H9 (cell line): ENCODE data around the gene N4BP2L1. TPM values are rescaled to one million over a fixed set of nuclear protein-coding genes. Genes with fewer than 3 reads are reported as not detected.

Experiments used
- DNase-seq: peaks from one replicate; pipeline ENCODE4 v3.0.0-alpha.2; 2017
- H2AFZ ChIP-seq: one replicate; pipeline ENCODE4 v1.6.1; 2013; ENCODE audit warnings: mild to moderate bottlenecking, low read length, control low read depth, moderate library complexity
- H2AK5ac ChIP-seq: 2 replicates; pipeline ENCODE4 v1.6.1; 2013; ENCODE audit warnings: low read length, control low read depth, mixed read lengths; ENCODE audit not compliant: insufficient read length
- H2BK120ac ChIP-seq: one replicate; pipeline ENCODE4 v1.6.1; 2013; ENCODE audit warnings: low read depth, mild to moderate bottlenecking, low read length, control low read depth, inconsistent platforms; ENCODE audit not compliant: poor library complexity, severe bottlenecking
- H2BK12ac ChIP-seq: 2 replicates; pipeline ENCODE4 v1.6.1; 2013; ENCODE audit warnings: low read length, control low read depth, mixed read lengths, low read depth; ENCODE audit not compliant: insufficient read length
- H2BK15ac ChIP-seq: 2 replicates; pipeline ENCODE4 v1.6.1; 2013; ENCODE audit warnings: low read depth, low read length, control low read depth
- H2BK20ac ChIP-seq: one replicate; pipeline ENCODE4 v1.6.1; 2013; ENCODE audit warnings: low read depth, mild to moderate bottlenecking, low read length, control low read depth, inconsistent platforms; ENCODE audit not compliant: poor library complexity, severe bottlenecking
- H2BK5ac ChIP-seq: 2 replicates; pipeline ENCODE4 v1.6.1; 2013; ENCODE audit warnings: low read length, control low read depth, mixed read lengths; ENCODE audit not compliant: insufficient read length
- H3K14ac ChIP-seq: 2 replicates; pipeline ENCODE4 v1.6.1; 2013; ENCODE audit warnings: low read length, control low read depth; ENCODE audit not compliant: insufficient read depth
- H3K18ac ChIP-seq: 2 replicates; pipeline ENCODE4 v1.6.1; 2013; ENCODE audit warnings: low read depth, mild to moderate bottlenecking, mixed read lengths, low read length, control low read depth; ENCODE audit not compliant: insufficient read length
- H3K23ac ChIP-seq: 2 replicates; pipeline ENCODE4 v1.6.1; 2013; ENCODE audit warnings: low read length, control low read depth, mixed read lengths, low read depth; ENCODE audit not compliant: insufficient read length
- H3K23me2 ChIP-seq: 2 replicates; pipeline ENCODE4 v1.6.1; 2013; ENCODE audit warnings: low read depth, mild to moderate bottlenecking, mixed read lengths, low read length, control low read depth; ENCODE audit not compliant: insufficient read length, poor library complexity, severe bottlenecking
- H3K27ac ChIP-seq: 2 replicates; pipeline ENCODE4 v1.5.1; 2013; ENCODE audit warnings: low read length, control low read depth, mixed read lengths, low read depth; ENCODE audit not compliant: insufficient read length
- H3K27me3 ChIP-seq: 2 replicates; pipeline ENCODE4 v1.6.1; 2013; ENCODE audit warnings: low read length, control low read depth, inconsistent platforms; ENCODE audit not compliant: insufficient read depth
- H3K4ac ChIP-seq: 2 replicates; pipeline ENCODE4 v1.6.1; 2013; ENCODE audit warnings: low read depth, mild to moderate bottlenecking, control low read depth, inconsistent platforms, low read length, moderate library complexity
- H3K4me1 ChIP-seq: 2 replicates; pipeline ENCODE4 v1.6.1; 2013; ENCODE audit warnings: low read length, control low read depth, inconsistent platforms; ENCODE audit not compliant: insufficient read depth
- H3K4me2 ChIP-seq: 2 replicates; pipeline ENCODE4 v1.6.1; 2013; ENCODE audit warnings: low read length, control low read depth, mixed read lengths; ENCODE audit not compliant: insufficient read length, insufficient read depth
- H3K56ac ChIP-seq: 2 replicates; pipeline ENCODE4 v1.6.1; 2013; ENCODE audit warnings: low read depth, mild to moderate bottlenecking, mixed read lengths, low read length, control low read depth; ENCODE audit not compliant: insufficient read length
- H3K79me1 ChIP-seq: 2 replicates; pipeline ENCODE4 v1.6.1; 2013; ENCODE audit warnings: low read depth, mild to moderate bottlenecking, moderate library complexity, low read length, control low read depth, inconsistent platforms; ENCODE audit not compliant: insufficient read depth, poor library complexity, severe bottlenecking
- H3K79me2 ChIP-seq: 2 replicates; pipeline ENCODE4 v1.6.1; 2013; ENCODE audit warnings: low read length, control low read depth, inconsistent platforms; ENCODE audit not compliant: insufficient read depth
- H3K9ac ChIP-seq: 2 replicates; pipeline ENCODE4 v1.6.1; 2013; ENCODE audit warnings: low read length, control low read depth, mixed read lengths; ENCODE audit not compliant: insufficient read length; ENCODE audit errors: extremely low read depth
- H3K9me3 ChIP-seq: one replicate; pipeline ENCODE4 v1.6.1; 2013; ENCODE audit warnings: low read depth, low read length, inconsistent platforms; ENCODE audit not compliant: control insufficient read depth
- H3T11ph ChIP-seq: one replicate; pipeline ENCODE4 v1.6.1; 2013; ENCODE audit warnings: mild to moderate bottlenecking, low read length, control low read depth, inconsistent platforms
- H4K20me1 ChIP-seq: one replicate; pipeline ENCODE4 v1.6.1; 2013; ENCODE audit not compliant: control insufficient read depth, insufficient read length, insufficient read depth
- H4K5ac ChIP-seq: 2 replicates; pipeline ENCODE4 v1.6.1; 2013; ENCODE audit warnings: low read depth, mild to moderate bottlenecking, mixed read lengths, low read length, control low read depth; ENCODE audit not compliant: insufficient read length
- H4K8ac ChIP-seq: replicated peaks from 2 replicates; pipeline ENCODE4 v1.6.1; 2013; ENCODE audit warnings: low read length, control low read depth, mixed read lengths, low read depth; ENCODE audit not compliant: insufficient read length
- H4K91ac ChIP-seq: 2 replicates; pipeline ENCODE4 v1.6.1; 2013; ENCODE audit warnings: low read depth, mild to moderate bottlenecking, moderate library complexity, mixed read lengths, low read length, control low read depth; ENCODE audit not compliant: insufficient read length
- H3K27ac Mint-ChIP-seq, 3 experiments: 2 replicates in 2 of 3; 3 replicates in 1 of 3; pipeline ENCODE4 v1.8.0; 2020 to 2021; ENCODE audit warnings: mixed read lengths in 3 of 3, mild to moderate bottlenecking in 1 of 3, moderate library complexity in 1 of 3
- H3K27me3 Mint-ChIP-seq: 2 replicates; pipeline ENCODE4 v1.8.0; 2021; ENCODE audit warnings: low read depth, mild to moderate bottlenecking, moderate library complexity, mixed read lengths
- H3K36me3 Mint-ChIP-seq, 3 experiments: 2 replicates in 2 of 3; 3 replicates in 1 of 3; pipeline ENCODE4 v1.8.0; 2020 to 2021; ENCODE audit warnings: low read depth in 3 of 3, mixed read lengths in 3 of 3; ENCODE audit not compliant: insufficient read depth in 1 of 3
- H3K4me1 Mint-ChIP-seq, 2 experiments: 2 replicates each; pipeline ENCODE4 v1.8.0; 2020; ENCODE audit warnings: mixed read lengths in 2 of 2
- H3K4me3 Mint-ChIP-seq, 2 experiments: 2 replicates in 1 of 2; 3 replicates in 1 of 2; pipeline ENCODE4 v1.8.0; 2020 to 2021; ENCODE audit warnings: mild to moderate bottlenecking in 2 of 2, mixed read lengths in 2 of 2, moderate library complexity in 1 of 2
- H3K9me3 Mint-ChIP-seq, 2 experiments: 2 replicates in 1 of 2; 3 replicates in 1 of 2; pipeline ENCODE4 v1.8.0; 2020; ENCODE audit warnings: mild to moderate bottlenecking in 2 of 2, mixed read lengths in 2 of 2, moderate library complexity in 1 of 2
- WGBS: extraction: QIAGEN DNeasy Blood & Tissue Kit; methylation state at CpG from one replicate; pipeline ENCODE4 v1.1.7; 2013; ENCODE audit warnings: missing lambda C conversion rate, low lambda C conversion rate, mixed read lengths; ENCODE audit not compliant: insufficient read length; ENCODE audit errors: extremely low coverage; 5-methylcytosine and 5-hydroxymethylcytosine counted together
- total RNA-seq: library from RNA; stranded (reverse); gene quantifications from 2 replicates; pipeline ENCODE4 v1.2.1, GENCODE V29; 2021
- TF ChIP-seq, protein P1 (sequence below): fragments of 200-600 bp; sonication (generic); conservative IDR thresholded peaks from 3 replicates; pipeline ENCODE4 v1.8.0; 2021; ENCODE audit warnings: antibody characterized with exemption, mild to moderate bottlenecking

N4BP2L1 gene
- total RNA-seq, 1 experiment from 2014 or later: 1.5 TPM

DNA sequence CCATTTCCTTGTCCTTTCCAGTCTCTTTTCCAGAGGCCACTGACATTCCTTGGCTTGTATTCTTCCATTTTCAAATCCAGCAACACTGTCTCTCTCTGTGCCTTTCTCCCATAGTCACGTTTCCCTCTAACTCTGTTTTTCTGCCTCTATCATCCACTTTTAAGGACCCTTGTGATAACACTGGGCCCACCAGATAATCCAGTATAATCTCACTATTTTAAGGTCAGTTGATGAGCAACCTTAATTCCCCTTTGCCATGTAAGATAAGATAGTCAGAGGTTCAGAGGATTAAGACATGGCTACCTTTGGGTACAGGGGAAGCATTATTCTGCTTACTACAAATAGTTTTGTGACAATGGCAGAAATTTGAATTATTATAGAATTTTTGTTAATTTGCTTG is 45.7 kb upstream of the N4BP2L1 start:
- Mint-ChIP-seq H3K27me3 (no peaks in the 10 kb centered on the region), H3K4me1 (peaks cover 0 to 4% of the 10 kb centered on the region in 2 experiments; a peak in 1 of 4 replicates), H3K36me3 (no peaks in the 10 kb centered on the region), H3K9me3 (no peaks in the 10 kb centered on the region), H3K27ac (no peak overlapping the region), H3K4me3 (no peak overlapping the region)
- Histone ChIP-seq H2AK5ac (no peak overlapping the region), H2AFZ (no peak overlapping the region), H3K4me1 (no peaks in the 10 kb centered on the region), H2BK120ac (no peak overlapping the region), H3K27me3 (no peaks in the 10 kb centered on the region), H4K91ac (no peak overlapping the region), H3K4me2 (no peak overlapping the region), H3K79me1 (no peaks in the 10 kb centered on the region), H3K14ac (no peak overlapping the region), H2BK20ac (no peak overlapping the region), H3K23me2 (no peaks in the 10 kb centered on the region), H3K9ac (no peak overlapping the region), H2BK15ac (no peak overlapping the region), H3T11ph (no peak overlapping the region), H3K9me3 (no peaks in the 10 kb centered on the region), H3K18ac (no peak overlapping the region), H3K23ac (no peak overlapping the region), H4K5ac (no peak overlapping the region), H3K56ac (no peak overlapping the region), H3K27ac (no peak overlapping the region), H4K20me1 (no peaks in the 10 kb centered on the region), H3K4ac (no peak overlapping the region), H2BK12ac (no peak overlapping the region), H2BK5ac (no peak overlapping the region), H3K79me2 (no peaks in the 10 kb centered on the region), H4K8ac (no peak overlapping the region)
- DNase-seq: no peak
- TF ChIP-seq, protein P1, sequence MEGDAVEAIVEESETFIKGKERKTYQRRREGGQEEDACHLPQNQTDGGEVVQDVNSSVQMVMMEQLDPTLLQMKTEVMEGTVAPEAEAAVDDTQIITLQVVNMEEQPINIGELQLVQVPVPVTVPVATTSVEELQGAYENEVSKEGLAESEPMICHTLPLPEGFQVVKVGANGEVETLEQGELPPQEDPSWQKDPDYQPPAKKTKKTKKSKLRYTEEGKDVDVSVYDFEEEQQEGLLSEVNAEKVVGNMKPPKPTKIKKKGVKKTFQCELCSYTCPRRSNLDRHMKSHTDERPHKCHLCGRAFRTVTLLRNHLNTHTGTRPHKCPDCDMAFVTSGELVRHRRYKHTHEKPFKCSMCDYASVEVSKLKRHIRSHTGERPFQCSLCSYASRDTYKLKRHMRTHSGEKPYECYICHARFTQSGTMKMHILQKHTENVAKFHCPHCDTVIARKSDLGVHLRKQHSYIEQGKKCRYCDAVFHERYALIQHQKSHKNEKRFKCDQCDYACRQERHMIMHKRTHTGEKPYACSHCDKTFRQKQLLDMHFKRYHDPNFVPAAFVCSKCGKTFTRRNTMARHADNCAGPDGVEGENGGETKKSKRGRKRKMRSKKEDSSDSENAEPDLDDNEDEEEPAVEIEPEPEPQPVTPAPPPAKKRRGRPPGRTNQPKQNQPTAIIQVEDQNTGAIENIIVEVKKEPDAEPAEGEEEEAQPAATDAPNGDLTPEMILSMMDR: no peak
- WGBS: no CpG with 5 or more reads among the region's 1 CpG
